Measurements from ENCODE around the gene TPD52L1.

- no peak for TF ChIP-seq CTCF (IDR thresholded peaks at IDR 0.05; ENCODE audit: low read depth, low read length, poor library complexity, severe bottlenecking)
- TF ChIP-seq EZH2phosphoT487 (IDR thresholded peaks at IDR 0.05; ENCODE audit: borderline replicate concordance, low read length) = no peak
Measured at GRCh38 chr6:125156496-125156895, 2.9 kb downstream of the TPD52L1 start.
